GM13977 (cell line): ENCODE measurements around the gene ATP8A2.

ENCODE experiments used
- DNase-seq: peaks from one replicate; pipeline ENCODE4 v3.0.0; 2012; ENCODE audit warnings: low spot score
- CTCF ChIP-seq: IDR thresholded peaks from 2 replicates; pipeline ENCODE4 v1.5.1; 2012; ENCODE audit warnings: mild to moderate bottlenecking, control low read depth; ENCODE audit not compliant: insufficient read depth; ENCODE audit errors: extremely low read depth, missing control alignments
- in situ Hi-C: fragments of 300-500 bp; cut with MboI; formaldehyde crosslinking; loops from one replicate; pipeline ENCODE4 v1.12.0; 2022; ENCODE audit warnings: low sequenced_read_pairs, low pct_unique_long_range_greater_than_20kb, mixed read lengths, inconsistent platforms; ENCODE audit not compliant: unreplicated experiment

ATP8A2 gene

DNA sequence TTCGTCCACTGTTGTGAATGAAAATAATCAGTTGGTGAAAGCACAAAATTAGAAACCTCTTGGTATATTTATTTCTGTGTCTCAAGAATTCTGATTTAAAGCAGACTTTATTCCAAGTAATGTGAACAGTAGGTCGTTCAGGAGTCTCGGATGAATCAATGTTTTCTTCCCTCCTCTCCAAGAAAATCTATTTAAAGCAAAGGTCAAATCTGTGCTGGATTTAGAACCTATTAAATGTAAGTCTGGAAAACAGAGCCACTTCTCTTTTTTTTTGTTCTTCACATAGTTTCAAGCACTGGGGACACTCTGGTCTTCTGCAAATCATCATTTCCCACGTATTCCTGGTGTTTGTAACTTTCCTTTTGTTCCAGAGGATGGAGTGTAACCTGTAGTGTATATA is 312.7 kb downstream of the ATP8A2 start:
- no peak for TF ChIP-seq CTCF
- in situ Hi-C loops = no loop called here

DNA sequence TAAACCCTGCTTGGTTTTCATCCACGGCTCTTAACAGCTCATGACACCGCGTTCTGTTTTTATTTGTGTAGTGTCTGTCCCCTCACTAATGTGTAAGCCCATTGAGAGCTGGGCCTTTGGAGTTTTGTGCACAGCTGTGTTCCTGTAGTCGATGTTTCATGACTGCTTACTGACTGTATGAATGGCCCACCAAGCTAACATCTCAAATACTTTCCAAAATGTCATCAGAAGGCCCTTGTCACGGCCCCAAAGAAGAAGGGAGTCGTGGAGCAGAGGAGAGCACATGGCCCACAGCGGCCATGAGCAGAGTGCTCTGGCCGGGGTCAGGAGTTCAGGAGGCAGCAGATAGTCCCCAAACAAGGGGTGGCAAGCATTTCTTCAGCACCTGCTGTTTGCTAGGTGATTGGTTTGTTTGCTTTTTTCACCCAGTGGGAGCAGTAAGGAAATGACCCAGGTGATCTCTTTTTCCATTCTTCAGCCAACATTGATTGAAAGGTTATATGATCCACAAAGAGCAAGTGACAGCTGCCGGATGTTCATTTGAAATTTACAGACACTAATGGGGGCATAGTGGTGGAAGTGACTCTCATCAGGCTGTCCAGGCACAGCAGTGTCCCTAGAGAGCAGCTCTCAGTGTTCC is 315.2 kb downstream of the ATP8A2 start:
- in situ Hi-C loops = no loop called here
- no peak for DNase-seq
- no peak for TF ChIP-seq CTCF

More for the DNA sequence above, 312.7 kb downstream of the ATP8A2 start:
- DNase-seq = no peak

GRCh38 chr13:25687471-25688225 is 315.9 kb downstream of the ATP8A2 start:
- in situ Hi-C loops = no loop called here
- no peak for DNase-seq
- no peak for TF ChIP-seq CTCF

GRCh38 chr13:25688536-25688935 is 316.8 kb downstream of the ATP8A2 start:
- DNase-seq = no peak
- no peak for TF ChIP-seq CTCF
- in situ Hi-C loops = no loop called here

- DNase-seq = no peak
- in situ Hi-C loops = no loop called here
- no peak for TF ChIP-seq CTCF
Observed at GRCh38 chr13:25689539-25689938, 317.8 kb downstream of the ATP8A2 start.

DNA sequence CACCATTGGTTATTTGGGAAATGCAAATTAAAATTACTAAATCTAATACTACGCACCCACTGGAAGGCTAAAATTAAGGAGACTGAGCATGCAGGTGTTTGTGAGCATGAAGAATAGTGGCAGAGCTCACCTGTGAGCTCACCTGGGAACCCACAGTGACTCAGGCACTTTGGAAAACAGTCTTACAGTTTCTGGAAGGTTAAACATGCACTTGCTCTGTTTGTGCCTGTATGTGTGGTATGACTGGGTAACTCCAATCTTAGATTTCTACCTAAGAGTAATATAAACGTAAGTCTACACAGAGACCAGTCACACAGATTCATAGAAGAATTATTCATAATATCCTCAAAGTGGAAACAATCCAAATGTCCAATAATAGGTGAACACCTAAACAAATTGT is 318.8 kb downstream of the ATP8A2 start:
- no peak for TF ChIP-seq CTCF
- in situ Hi-C loops = no loop called here

GRCh38 chr13:25691654-25692053 is 319.9 kb downstream of the ATP8A2 start:
- DNase-seq = no peak
- in situ Hi-C loops = no loop called here
- no peak for TF ChIP-seq CTCF

More for the DNA sequence above, 318.8 kb downstream of the ATP8A2 start:
- DNase-seq = no peak
